GM12878 (cell line): ENCODE data around the gene DYNLT3. TPM values are rescaled to one million over a fixed set of nuclear protein-coding genes. Genes with fewer than 3 reads are reported as not detected.
A peak's percentile ranks its signal among the peaks of the same experiment; 100 is the strongest.

Experiments used
- ATAC-seq: fragments of 200-7000 bp; cut with Tn5 transposase; 3 replicates; pipeline ENCODE4 v1.9.1; 2020; ENCODE audit warnings: mild to moderate bottlenecking, moderate library complexity
- BruUV-seq: library from RNA; stranded (reverse); fragments of 400-500 nt; replicated peaks from 2 replicates; lab custom pipeline; 2021; lab: Mats Ljungman, UMichigan
- CTCF ChIA-PET: fragments of 300-600 bp; sonication (Branson Sonifier 250); formaldehyde crosslinking; extraction: SDS; loops from one replicate; lab custom pipeline; 2021; ENCODE audit warnings: inconsistent platforms; lab: Yijun Ruan, JAX
- POLR2A ChIA-PET: fragments of 350-600 bp; formaldehyde crosslinking; extraction: SDS; loops from one replicate; lab custom pipeline; 2021; ENCODE audit warnings: inconsistent platforms; lab: Charles Lee
- RAD21 ChIA-PET: fragments of 300-600 bp; sonication (Branson Sonifier 250); formaldehyde crosslinking; loops from one replicate; lab custom pipeline; 2023; ENCODE audit warnings: antibody characterized with exemption; ENCODE audit not compliant: unreplicated experiment; lab: Charles Lee
- SMC1A ChIA-PET: fragments of 300-600 bp; sonication (Branson Sonifier 250); formaldehyde crosslinking; loops from one replicate; lab custom pipeline; 2023; ENCODE audit not compliant: unreplicated experiment, uncharacterized antibody; lab: Charles Lee
- DNase-seq: peaks from one replicate; pipeline ENCODE4 v3.0.0-alpha.2; 2011; ENCODE audit warnings: low read depth, low spot score
- FAIRE-seq: peaks from 3 replicates; lab custom pipeline; 2011; peaks lifted over from hg19 to GRCh38; lab: Jason Lieb, UNC
- H2AFZ ChIP-seq: 2 replicates; pipeline ENCODE4 v1.6.0; 2011; ENCODE audit warnings: low read depth, low read length, control low read depth; ENCODE audit not compliant: control insufficient read depth
- H3K27ac ChIP-seq: 2 replicates; pipeline ENCODE4 v1.5.1; 2011; ENCODE audit warnings: control low read depth; ENCODE audit not compliant: control insufficient read depth, insufficient read depth
- H3K27me3 ChIP-seq, 2 experiments: replicated peaks in 1 of 2; 2 replicates each; pipeline versions ENCODE4 v1.6.0 to v1.6.1; 2011; ENCODE audit warnings: low read length in 1 of 2; ENCODE audit not compliant: control insufficient read depth in 2 of 2, insufficient read depth in 2 of 2
- H3K36me3 ChIP-seq, 2 experiments: 2 replicates each; pipeline ENCODE4 v1.5.1; 2011; ENCODE audit warnings: low read length in 1 of 2; ENCODE audit not compliant: control insufficient read depth in 2 of 2, insufficient read depth in 2 of 2
- H3K4me1 ChIP-seq: 2 replicates; pipeline ENCODE4 v1.6.1; 2011; ENCODE audit warnings: mild to moderate bottlenecking, low read length, moderate library complexity, mixed read lengths; ENCODE audit not compliant: control insufficient read depth, insufficient read depth
- H3K4me2 ChIP-seq: 2 replicates; pipeline ENCODE4 v1.6.0; 2011; ENCODE audit warnings: control low read depth; ENCODE audit not compliant: control insufficient read depth, insufficient read depth
- H3K4me3 ChIP-seq: fragments of 200-600 bp; sonication (generic); 2 replicates; pipeline ENCODE4 v1.5.1; 2016
- H3K79me2 ChIP-seq: 2 replicates; pipeline ENCODE4 v1.6.0; 2011; ENCODE audit warnings: low read length; ENCODE audit not compliant: control insufficient read depth, insufficient read depth
- H3K9ac ChIP-seq: 2 replicates; pipeline ENCODE4 v1.8.0; 2011; ENCODE audit warnings: low read length, control low read depth, mixed read lengths; ENCODE audit not compliant: control insufficient read depth, insufficient read depth
- H3K9me3 ChIP-seq: replicated peaks from 3 replicates; pipeline ENCODE4 v1.5.1; 2011; ENCODE audit warnings: mild to moderate bottlenecking, low read length; ENCODE audit not compliant: control insufficient read depth, insufficient read depth
- H4K20me1 ChIP-seq: 2 replicates; pipeline ENCODE4 v1.6.0; 2011; ENCODE audit not compliant: control insufficient read depth, insufficient read depth
- ATF2 ChIP-seq: IDR thresholded peaks from 2 replicates; pipeline ENCODE4 v1.6.1; 2012; ENCODE audit warnings: low read length, inconsistent platforms
- RAD21 ChIP-seq: IDR thresholded peaks from 2 replicates; pipeline ENCODE4 v1.6.1; 2011; ENCODE audit warnings: mild to moderate bottlenecking, low read depth, low read length, moderate library complexity; ENCODE audit not compliant: insufficient read depth
- RELA ChIP-seq: fragments of 450-650 bp; IDR thresholded peaks from 2 replicates; pipeline ENCODE4 v1.8.0; 2014; ENCODE audit warnings: borderline replicate concordance; ENCODE audit not compliant: partially characterized antibody
- SPI1 ChIP-seq: IDR thresholded peaks from 2 replicates; pipeline ENCODE4 v1.6.1; 2011; ENCODE audit warnings: low read depth, mild to moderate bottlenecking, low read length, moderate library complexity, borderline replicate concordance; ENCODE audit not compliant: insufficient read depth
- WGBS: methylation state at CpG from one replicate; pipeline ENCODE4 v1.1.6; 2016; ENCODE audit warnings: low lambda C conversion rate; ENCODE audit not compliant: insufficient replicate concordance, insufficient coverage; ENCODE audit errors: missing lambda C conversion rate; 5-methylcytosine and 5-hydroxymethylcytosine counted together
- in situ Hi-C: fragments of 300-500 bp; cut with MboI; formaldehyde crosslinking; loops from 9 replicates; pipeline ENCODE4 v1.14.3; 2018; ENCODE audit warnings: mixed read lengths
- intact Hi-C: fragments of 100-400 bp; cut with micrococcal nuclease; formaldehyde crosslinking; loops from one replicate; pipeline ENCODE4 v1.14.2; 2022; ENCODE audit not compliant: unreplicated experiment
- polyA plus RNA-seq, 11 experiments: library from polyadenylated mRNA; depleted of rRNA in 4 of 11; unstranded in 6 of 11; stranded (reverse) in 5 of 11; fragments of >200 nt; fragmentation: Nextera tagmentation in 4 of 11; fragmentation: Illumina TruSeq in 1 of 11; extraction: Ambion mirVana in 4 of 11; extraction: Trizol in 1 of 11; gene quantifications; 1 replicate in 1 of 11; 2 replicates in 10 of 11; pipeline versions ENCODE4 v1.2.1 to v1.2.3, GENCODE V29; 2011 to 2016; ENCODE audit warnings: inconsistent platforms in 2 of 11, missing spikeins in 2 of 11, low read depth in 1 of 11
- total RNA-seq, 4 experiments: library from RNA; depleted of rRNA in 3 of 4; stranded (reverse); fragments of >200 nt in 3 of 4; fragmentation: Illumina TruSeq in 1 of 4; extraction: Trizol in 1 of 4; gene quantifications; 2 replicates each; pipeline versions ENCODE4 v1.2.1 to v1.2.3, GENCODE V29; 2013 to 2021

The DYNLT3 gene
- total and polyA plus RNA-seq, 10 of the 15 experiments (the other 5 are each of a cell fraction or from before 2014, with no cell fraction given), result 8.0 to 19.2 (median 12.8) TPM

- TF ChIP-seq ATF2, result no peak
- TF ChIP-seq RELA, result no peak
Observed at GRCh38 chrX:37820646-37821045, 26.7 kb downstream of the DYNLT3 start (continued).

DNA sequence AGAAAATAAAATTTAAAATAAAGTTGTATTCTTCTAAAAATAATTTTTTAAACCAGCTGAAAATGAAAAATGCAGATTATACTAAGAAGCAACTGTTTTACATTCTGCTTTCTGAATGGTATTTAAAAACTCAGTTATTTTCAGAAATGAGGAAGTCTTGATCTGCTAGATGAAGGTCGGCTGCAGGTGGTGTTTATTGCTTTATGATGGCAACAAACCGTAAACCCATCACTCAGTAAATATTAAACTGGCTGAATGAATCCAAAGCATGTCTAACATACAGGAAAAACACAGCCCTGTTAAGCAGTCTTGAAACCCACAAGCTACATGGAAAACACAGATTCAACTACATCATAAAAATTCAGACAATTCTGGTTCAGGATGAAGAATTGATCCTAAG lies 29.3 kb downstream of the DYNLT3 start:
- Histone ChIP-seq H3K4me3 (no peak overlapping the region), H3K9me3 (no peaks in the 10 kb centered on the region; the same call in 2 of the 3 replicates), H3K36me3 (no peaks in the 10 kb centered on the region), H3K4me2 (peak overlapping the region; percentile 67; the same call in 1 of the 2 replicates), H3K27me3 (no peaks in the 10 kb centered on the region; a peak in 1 of 4 replicates), H4K20me1 (no peaks in the 10 kb centered on the region), H2AFZ (no peak overlapping the region), H3K27ac (peak overlapping the region; percentile 37; the same call in 1 of the 2 replicates), H3K9ac (0 out of 2 replicates have a peak overlapping the region, but pooled peaks have one; percentile 34), H3K4me1 (peaks cover 20% of the 10 kb centered on the region), H3K79me2 (no peaks in the 10 kb centered on the region)
- in situ Hi-C loops (no loop called here), intact Hi-C loops (loop anchor here (5.0 kb wide), 1 partner anchor 36 kb away; the partner anchor contains the start of gene CYBB)
- ChIA-PET SMC1A (interaction anchor here (1.3 to 10.3 kb wide), 6 partner anchors 28 to 72 kb away, joined by 3 to 75 read pairs (median 17); partner anchors contain the start of gene CYBB), RAD21 (interaction anchor here (1.5 to 4.5 kb wide), 4 partner anchors 9 to 73 kb away, joined by 5 to 34 read pairs (median 28); partner anchors contain the start of gene CYBB), POLR2A (interaction anchor here (1.1 kb wide), 1 partner anchor 72 kb away, joined by 3 read pairs; no protein-coding TSS in a partner anchor), CTCF (interaction anchor here (1.9 to 3.5 kb wide), 3 partner anchors 8 to 73 kb away, joined by 8 to 31 read pairs (median 10); no protein-coding TSS in a partner anchor)
- FAIRE-seq, result no peak
- TF ChIP-seq SPI1 (peak; percentile 84), RAD21 (no peak)
- ATAC-seq, result peak; percentile 45
- BruUV-seq, result no TSS peak
- no peak for DNase-seq
- 0% methylated on average over 2 of the region's 2 CpGs for WGBS
